Measurements from ENCODE around the gene HESX1.

- TF ChIP-seq CTCF (IDR thresholded peaks at IDR 0.05 in 2 of 3, conservative IDR thresholded peaks at IDR 0.05 in 1 of 3; ENCODE audit: insufficient read depth in 2 of 3, low read depth in 1 of 3, low read length in 3 of 3) = no peak
- no peak for TF ChIP-seq REST (IDR thresholded peaks at IDR 0.05; ENCODE audit: borderline replicate concordance)
- TF ChIP-seq REST (CRISPR knock-in tag; IDR thresholded peaks at IDR 0.05; ENCODE audit: low read depth) = no peak
- no peak for TF ChIP-seq SIN3A (IDR thresholded peaks at IDR 0.05; ENCODE audit: borderline replicate concordance in 2 of 2, control insufficient read depth in 1 of 2, low read depth in 2 of 2, low read length in 2 of 2)
- no peak for TF ChIP-seq ZBTB49 (CRISPR knock-in tag; IDR thresholded peaks at IDR 0.05; ENCODE audit: borderline replicate concordance)
- TF ChIP-seq ZBTB26 (CRISPR knock-in tag; IDR thresholded peaks at IDR 0.05) = no peak
- TF ChIP-seq TRIM28 (IDR thresholded peaks at IDR 0.05) = no peak
- no peak for TF ChIP-seq MTF1 (CRISPR knock-in tag; IDR thresholded peaks at IDR 0.05; ENCODE audit: borderline replicate concordance)
- no peak for TF ChIP-seq MAFF (IDR thresholded peaks at IDR 0.05; ENCODE audit: low read length)
- TF ChIP-seq SMARCB1 (IDR thresholded peaks at IDR 0.05; ENCODE audit: insufficient read length, low read depth) = no peak
- TF ChIP-seq CBFA2T2 (conservative IDR thresholded peaks at IDR 0.05) = no peak
- TF ChIP-seq TFE3 (CRISPR knock-in tag; IDR thresholded peaks at IDR 0.05) = no peak
These were observed 34.9 kb downstream of the HESX1 start, which contains the start of gene IL17RD for GRCh38 chr3:57164657-57165573.
